GM23338 (cell line): ENCODE measurements around the gene PKP2.
"Not testable (repeated sequence)": the region's sequence is repeated elsewhere in the genome, so short reads cannot be mapped to it uniquely, and the experiment has no call there.

ENCODE experiments used
- CTCF ChIP-seq, 2 experiments: fragments of 200-600 bp in 1 of 2; sonication (generic) in 1 of 2; conservative IDR thresholded peaks; 2 replicates each; pipeline versions ENCODE4 v1.5.1 to v1.6.1; 2016 to 2017; ENCODE audit warnings: antibody characterized with exemption in 2 of 2, low read depth in 2 of 2, mild to moderate bottlenecking in 2 of 2, moderate library complexity in 1 of 2
- POLR2AphosphoS5 ChIP-seq: IDR thresholded peaks from 2 replicates; pipeline ENCODE4 v1.6.1; 2016; ENCODE audit warnings: antibody characterized with exemption, low read depth
- REST ChIP-seq: IDR thresholded peaks from one replicate; pipeline ENCODE4 v1.6.1; 2018; ENCODE audit warnings: antibody characterized with exemption; ENCODE audit not compliant: unreplicated experiment

GRCh38 chr12:32861658-32862057 is 34.9 kb downstream of the PKP2 start:
- TF ChIP-seq CTCF (conservative IDR thresholded peaks at IDR 0.05; ENCODE audit: low read depth in 2 of 2); REST; POLR2AphosphoS5: not testable (repeated sequence)
